Mesendoderm (in vitro differentiated cells): ENCODE results near the gene TMIE.

Source experiments
- DNase-seq: peaks from one replicate; pipeline ENCODE4 v3.0.0; 2013
- H2AK5ac ChIP-seq: 2 replicates; pipeline ENCODE4 v1.6.1; 2013; ENCODE audit warnings: low read length, inconsistent platforms
- H2BK120ac ChIP-seq: 2 replicates; pipeline ENCODE4 v1.6.1; 2013; ENCODE audit warnings: low read depth, mild to moderate bottlenecking, low read length, moderate library complexity, mixed read lengths
- H2BK15ac ChIP-seq: replicated peaks from 2 replicates; pipeline ENCODE4 v1.6.1; 2013; ENCODE audit warnings: low read depth, mild to moderate bottlenecking, moderate library complexity
- H2BK5ac ChIP-seq: 2 replicates; pipeline ENCODE4 v1.6.1; 2013; ENCODE audit warnings: low read length, inconsistent platforms
- H3K18ac ChIP-seq: 2 replicates; pipeline ENCODE4 v1.6.1; 2013; ENCODE audit warnings: mild to moderate bottlenecking, low read length, mixed read lengths
- H3K23ac ChIP-seq: one replicate; pipeline ENCODE4 v1.6.1; 2013; ENCODE audit warnings: low read length
- H3K27ac ChIP-seq: 2 replicates; pipeline ENCODE4 v1.5.1; 2013; ENCODE audit warnings: low read depth, mild to moderate bottlenecking, inconsistent platforms, low read length, moderate library complexity
- H3K27me3 ChIP-seq: 2 replicates; pipeline ENCODE4 v1.6.1; 2013; ENCODE audit warnings: low read length, control low read depth, mild to moderate bottlenecking, inconsistent platforms; ENCODE audit not compliant: insufficient read depth, poor library complexity
- H3K36me3 ChIP-seq: 2 replicates; pipeline ENCODE4 v1.6.1; 2013; ENCODE audit warnings: low read length, inconsistent platforms; ENCODE audit not compliant: control insufficient read depth, insufficient read depth
- H3K4ac ChIP-seq: one replicate; pipeline ENCODE4 v1.6.1; 2013; ENCODE audit warnings: low read depth, mild to moderate bottlenecking, low read length, moderate library complexity
- H3K4me1 ChIP-seq: 2 replicates; pipeline ENCODE4 v1.6.1; 2013; ENCODE audit warnings: low read depth, low read length, inconsistent platforms; ENCODE audit not compliant: control insufficient read depth
- H3K4me2 ChIP-seq: 2 replicates; pipeline ENCODE4 v1.6.1; 2013; ENCODE audit warnings: low read length
- H3K4me3 ChIP-seq: 2 replicates; pipeline ENCODE4 v1.5.1; 2013; ENCODE audit warnings: mild to moderate bottlenecking, low read length
- H3K56ac ChIP-seq: one replicate; pipeline ENCODE4 v1.6.1; 2013; ENCODE audit warnings: low read length
- H3K79me1 ChIP-seq: 2 replicates; pipeline ENCODE4 v1.6.1; 2013; ENCODE audit warnings: low read length, inconsistent platforms
- H3K79me2 ChIP-seq: 2 replicates; pipeline ENCODE4 v1.6.1; 2013; ENCODE audit warnings: mild to moderate bottlenecking, low read length; ENCODE audit not compliant: control insufficient read depth, insufficient read depth
- H3K9ac ChIP-seq: 2 replicates; pipeline ENCODE4 v1.6.1; 2013; ENCODE audit warnings: low read length, inconsistent platforms
- H4K5ac ChIP-seq: one replicate; pipeline ENCODE4 v1.6.1; 2013; ENCODE audit warnings: low read length
- H4K8ac ChIP-seq: one replicate; pipeline ENCODE4 v1.6.1; 2013; ENCODE audit warnings: low read depth, mild to moderate bottlenecking, control low read depth, low read length, moderate library complexity
- WGBS: extraction: QIAGEN DNeasy Blood & Tissue Kit; methylation state at CpG from one replicate; pipeline ENCODE4 v1.1.7; 2013; ENCODE audit warnings: low lambda C conversion rate, missing lambda C conversion rate; ENCODE audit not compliant: insufficient coverage; ENCODE audit errors: extremely low coverage; 5-methylcytosine and 5-hydroxymethylcytosine counted together

Gene TMIE

DNA sequence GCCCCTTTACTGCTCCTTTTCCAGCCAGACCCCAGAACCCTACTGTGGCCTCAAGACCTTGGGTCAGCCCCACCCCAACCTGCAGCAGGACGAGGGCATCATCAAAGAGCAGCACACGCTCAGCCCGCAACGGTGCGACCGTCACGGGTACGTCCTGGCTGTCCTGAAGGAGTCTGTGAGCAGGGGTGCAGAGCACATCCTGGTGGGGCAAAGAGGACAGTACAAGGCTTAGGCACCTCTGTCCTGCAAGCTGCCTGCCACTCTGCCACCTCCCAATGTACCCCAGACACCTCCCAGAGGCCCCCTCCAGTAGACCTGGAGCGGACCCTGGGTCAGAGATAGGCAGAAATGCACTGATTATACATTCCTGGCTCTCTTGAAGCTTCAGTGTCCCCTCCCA is 15.7 kb upstream of the TMIE start:
- Histone ChIP-seq H2AK5ac (no peak overlapping the region), H3K79me1 (no peaks in the 10 kb centered on the region), H3K27ac (no peak overlapping the region), H2BK120ac (no peak overlapping the region), H3K4me1 (no peaks in the 10 kb centered on the region), H3K4me3 (no peak overlapping the region), H2BK5ac (no peak overlapping the region), H3K23ac (no peak overlapping the region), H3K18ac (no peak overlapping the region), H4K5ac (no peak overlapping the region), H3K4me2 (no peak overlapping the region), H4K8ac (no peak overlapping the region), H3K79me2 (no peaks in the 10 kb centered on the region), H3K27me3 (no peaks in the 10 kb centered on the region), H3K56ac (no peak overlapping the region), H3K9ac (no peak overlapping the region), H3K36me3 (no peaks in the 10 kb centered on the region), H3K4ac (no peak overlapping the region), H2BK15ac (no peak overlapping the region)
- DNase-seq, result no peak
- no CpG with 5 or more reads among the region's 9 CpGs for WGBS

- Histone ChIP-seq H3K79me2 (no peaks in the 10 kb centered on the region), H3K36me3 (no peaks in the 10 kb centered on the region), H4K5ac (no peak overlapping the region), H3K4me2 (no peak overlapping the region), H3K4me3 (no peak overlapping the region), H2BK5ac (no peak overlapping the region), H3K4ac (no peak overlapping the region), H4K8ac (no peak overlapping the region), H3K9ac (no peak overlapping the region), H3K27me3 (no peaks in the 10 kb centered on the region), H3K18ac (no peak overlapping the region), H3K23ac (no peak overlapping the region), H3K4me1 (peaks cover 3% of the 10 kb centered on the region), H3K56ac (no peak overlapping the region), H2BK120ac (no peak overlapping the region), H2AK5ac (no peak overlapping the region), H3K79me1 (no peaks in the 10 kb centered on the region), H3K27ac (no peak overlapping the region), H2BK15ac (no peak overlapping the region)
- DNase-seq, result no peak
- WGBS, result no CpG with 5 or more reads among the region's 5 CpGs
Measured at GRCh38 chr3:46690798-46691197, 10.4 kb upstream of the TMIE start.

DNA sequence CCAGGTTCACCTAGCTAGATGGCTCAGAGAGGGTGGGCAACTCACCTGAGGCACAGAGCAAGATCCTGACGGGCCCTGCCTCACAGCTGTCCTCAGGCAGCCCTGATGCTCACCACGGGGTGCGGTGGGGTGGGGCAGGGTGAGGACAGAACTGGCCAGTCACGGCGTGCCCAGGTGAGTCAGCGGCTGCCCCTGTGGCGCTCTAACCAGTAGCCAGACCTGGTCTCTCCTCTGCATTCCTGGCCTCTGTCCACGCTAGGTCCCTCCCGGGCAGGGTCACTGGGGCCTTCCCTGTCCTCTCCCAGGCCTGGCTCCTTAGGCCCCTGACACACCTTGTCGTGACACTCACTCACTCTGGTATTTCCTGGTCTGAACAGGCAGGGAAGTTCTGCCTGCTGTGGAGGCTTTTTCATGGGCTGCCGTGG is 8.6 kb upstream of the TMIE start:
- no peak overlapping the region for H2BK120ac ChIP-seq
- no peak overlapping the region for H3K4ac ChIP-seq
- no peak overlapping the region for H3K23ac ChIP-seq
- H3K4me3 ChIP-seq, result peak overlapping the region; percentile 35
- H4K8ac ChIP-seq, result no peak overlapping the region
- no peak overlapping the region for H2BK15ac ChIP-seq
- H3K56ac ChIP-seq, result peak overlapping the region; percentile 92
- no CpG with 5 or more reads among the region's 11 CpGs for WGBS
- H3K4me1 ChIP-seq, result peaks cover 3% of the 10 kb centered on the region
- no peaks in the 10 kb centered on the region for H3K79me2 ChIP-seq
- no peak overlapping the region for H3K27ac ChIP-seq
- H3K27me3 ChIP-seq, result no peaks in the 10 kb centered on the region
- no peak overlapping the region for H4K5ac ChIP-seq
- no peak overlapping the region for H2BK5ac ChIP-seq
- peak overlapping the region; percentile 62 for H3K4me2 ChIP-seq
- DNase-seq, result peak; percentile 71
- no peak overlapping the region for H3K18ac ChIP-seq
- no peak overlapping the region for H2AK5ac ChIP-seq
- peak overlapping the region; percentile 62 for H3K9ac ChIP-seq
- no peaks in the 10 kb centered on the region for H3K79me1 ChIP-seq
- no peaks in the 10 kb centered on the region for H3K36me3 ChIP-seq

GRCh38 chr3:46693038-46693891 is 7.9 kb upstream of the TMIE start, which contains the start of gene ALS2CL:
TSS of gene ALS2CL (minus strand) at chr3:46693679. CDS start at chr3:46689440, 4,239 bp downstream.
- Histone ChIP-seq H3K23ac (no peak within 1 kb of the TSS), H3K79me2 (no peaks in the 10 kb centered on the region), H3K18ac (peak within 1 kb of the TSS; percentile 52), H2BK120ac (no peak within 1 kb of the TSS), H4K5ac (no peak within 1 kb of the TSS), H3K36me3 (no peaks in the 10 kb centered on the region), H3K4ac (peak within 1 kb of the TSS; percentile 70), H3K4me2 (peak within 1 kb of the TSS; percentile 62), H2BK15ac (no peak within 1 kb of the TSS), H3K27me3 (no peaks in the 10 kb centered on the region), H2BK5ac (no peak within 1 kb of the TSS), H3K4me3 (peak within 1 kb of the TSS; percentile 35), H3K9ac (peak within 1 kb of the TSS; percentile 62), H3K4me1 (peaks cover 3% of the 10 kb centered on the region), H3K27ac (no peak within 1 kb of the TSS), H3K56ac (peak within 1 kb of the TSS; percentile 92), H3K79me1 (no peaks in the 10 kb centered on the region), H2AK5ac (no peak within 1 kb of the TSS), H4K8ac (no peak within 1 kb of the TSS)
- no CpG with 5 or more reads among the region's 71 CpGs for WGBS
- peak; percentile 80 for DNase-seq

DNA sequence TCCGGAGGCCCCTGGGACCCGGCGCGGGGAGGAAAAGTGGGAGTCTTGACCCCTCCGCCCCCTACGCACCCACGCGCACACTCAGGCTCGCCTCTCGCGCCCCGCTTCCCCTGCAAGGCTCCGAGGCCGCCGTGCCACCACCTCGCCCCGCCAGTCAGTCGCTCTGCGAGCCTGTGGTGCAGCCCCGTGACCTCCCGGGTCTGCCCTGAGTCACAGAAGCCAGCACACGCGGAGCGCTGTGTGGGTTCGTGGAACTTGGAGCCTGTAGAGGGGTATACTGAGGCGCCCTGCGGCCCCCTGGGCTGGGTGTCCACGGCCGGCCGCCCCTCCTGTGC is 7.3 kb upstream of the TMIE start:
- H3K4me3 ChIP-seq, result no peak overlapping the region
- H3K27me3 ChIP-seq, result no peaks in the 10 kb centered on the region
- H3K79me2 ChIP-seq, result no peaks in the 10 kb centered on the region
- no peak overlapping the region for H2BK15ac ChIP-seq
- H3K4ac ChIP-seq, result peak overlapping the region; percentile 70
- no peak overlapping the region for H3K27ac ChIP-seq
- no peak overlapping the region for H4K5ac ChIP-seq
- H3K23ac ChIP-seq, result no peak overlapping the region
- no peak for DNase-seq
- no CpG with 5 or more reads among the region's 30 CpGs for WGBS
- H2AK5ac ChIP-seq, result no peak overlapping the region
- H2BK5ac ChIP-seq, result no peak overlapping the region
- H3K56ac ChIP-seq, result peak overlapping the region; percentile 85
- no peaks in the 10 kb centered on the region for H3K79me1 ChIP-seq
- peak overlapping the region; percentile 61 for H3K9ac ChIP-seq
- peak overlapping the region; percentile 52 for H3K18ac ChIP-seq
- peaks cover 3% of the 10 kb centered on the region for H3K4me1 ChIP-seq
- no peak overlapping the region for H4K8ac ChIP-seq
- H2BK120ac ChIP-seq, result no peak overlapping the region
- peak overlapping the region; percentile 41 for H3K4me2 ChIP-seq
- no peaks in the 10 kb centered on the region for H3K36me3 ChIP-seq
